ENCODE data around the gene NCOR1.
"Not testable (repeated sequence)": the region's sequence is repeated elsewhere in the genome, so short reads cannot be mapped to it uniquely, and the experiment has no call there.

NCOR1 gene

GRCh38 chr17:16214190-16215001 lies 938 bp downstream of the NCOR1 start:
- no peak for DNase-seq

- no peak for DNase-seq
These were observed 2.5 kb downstream of the NCOR1 start for GRCh38 chr17:16212793-16213192.

- DNase-seq, result no peak
These were observed 3.7 kb downstream of the NCOR1 start for GRCh38 chr17:16211590-16211989.

GRCh38 chr17:16204763-16205162 lies 10.6 kb downstream of the NCOR1 start:
- not testable (repeated sequence) for DNase-seq

- not testable (repeated sequence) for DNase-seq
These were observed 12.5 kb downstream of the NCOR1 start for GRCh38 chr17:16202554-16203500.

- not testable (repeated sequence) for DNase-seq
These were observed 13.6 kb downstream of the NCOR1 start for GRCh38 chr17:16201693-16202131.

GRCh38 chr17:16199093-16199492 lies 16.2 kb downstream of the NCOR1 start:
- no peak for DNase-seq

GRCh38 chr17:16197276-16197675 lies 18.1 kb downstream of the NCOR1 start:
- DNase-seq, result no peak

GRCh38 chr17:16194307-16194835 lies 21.0 kb downstream of the NCOR1 start:
- DNase-seq, result not testable (repeated sequence)

- DNase-seq, result no peak
These were observed 23.7 kb downstream of the NCOR1 start for GRCh38 chr17:16191604-16192003.

- no peak for DNase-seq
These were observed 24.5 kb downstream of the NCOR1 start for GRCh38 chr17:16190703-16191360.

GRCh38 chr17:16189791-16190348 lies 25.5 kb downstream of the NCOR1 start:
- DNase-seq, result no peak

- DNase-seq, result no peak
These were observed 27.7 kb downstream of the NCOR1 start for GRCh38 chr17:16187642-16188041.

GRCh38 chr17:16181581-16181980 lies 33.8 kb downstream of the NCOR1 start:
- no peak for DNase-seq

GRCh38 chr17:16178836-16179235 lies 36.5 kb downstream of the NCOR1 start:
- no peak for DNase-seq

- DNase-seq, result no peak
These were observed 43.7 kb downstream of the NCOR1 start for GRCh38 chr17:16171613-16172012.

- DNase-seq, result not testable (repeated sequence)
These were observed 48.6 kb downstream of the NCOR1 start for GRCh38 chr17:16166766-16167165.

- DNase-seq, result no peak
These were observed 56.6 kb downstream of the NCOR1 start for GRCh38 chr17:16158714-16159113.

- no peak for DNase-seq
These were observed 59.8 kb downstream of the NCOR1 start for GRCh38 chr17:16155536-16155935.

GRCh38 chr17:16152326-16152725 lies 63.0 kb downstream of the NCOR1 start:
- not testable (repeated sequence) for DNase-seq

GRCh38 chr17:16150251-16150856 lies 65.0 kb downstream of the NCOR1 start:
- no peak for DNase-seq

GRCh38 chr17:16148596-16148995 lies 66.7 kb downstream of the NCOR1 start:
- DNase-seq, result no peak

Data from effector CD8-positive, alpha-beta T cell (primary cell).